Mucosa of stomach (tissue), 1 donor: ENCODE measurements around the gene UST.

ENCODE experiments used
- H3K27me3 ChIP-seq: one replicate; pipeline ENCODE4 v1.7.0; 2013; ENCODE audit warnings: mild to moderate bottlenecking, low read length; ENCODE audit not compliant: control insufficient read depth, insufficient read depth
- H3K36me3 ChIP-seq: one replicate; pipeline ENCODE4 v1.7.0; 2013; ENCODE audit warnings: low read length; ENCODE audit not compliant: control insufficient read depth, insufficient read depth
- H3K4me1 ChIP-seq: one replicate; pipeline ENCODE4 v1.7.0; 2013; ENCODE audit warnings: mild to moderate bottlenecking, low read length; ENCODE audit not compliant: control insufficient read depth, insufficient read depth
- H3K4me3 ChIP-seq: one replicate; pipeline ENCODE4 v1.7.0; 2013; ENCODE audit warnings: low read length
- H3K9ac ChIP-seq: one replicate; pipeline ENCODE4 v1.7.0; 2013; ENCODE audit warnings: mild to moderate bottlenecking, low read length, moderate library complexity
- H3K9me3 ChIP-seq: one replicate; pipeline ENCODE4 v1.7.0; 2013; ENCODE audit warnings: mild to moderate bottlenecking, low read length, moderate library complexity; ENCODE audit not compliant: control insufficient read depth
- donor health status: Pancreatic carcinoma.

The UST gene

DNA sequence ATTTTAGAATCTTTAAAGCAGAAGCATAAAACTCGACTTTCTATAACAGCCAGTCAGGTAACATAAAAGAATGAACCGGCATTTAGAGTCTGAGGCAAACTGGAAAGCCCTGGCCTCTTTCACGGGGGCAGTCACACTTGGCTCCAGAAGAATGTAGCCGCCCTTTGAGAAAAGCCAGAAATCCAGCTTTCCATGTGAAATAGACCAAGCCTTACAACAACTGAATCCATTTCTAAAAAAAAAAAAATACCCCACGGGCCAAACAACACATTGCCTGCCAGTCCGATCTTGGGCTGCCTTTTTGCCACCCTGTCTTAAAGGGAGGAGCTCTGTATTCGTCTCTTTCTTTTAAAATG, 317.8 kb downstream of the UST start:
- H3K9ac ChIP-seq: no peak overlapping the region
- H3K9me3 ChIP-seq: no peaks in the 10 kb centered on the region
- peaks cover 16% of the 10 kb centered on the region for H3K4me1 ChIP-seq
- no peaks in the 10 kb centered on the region for H3K27me3 ChIP-seq
- H3K4me3 ChIP-seq: no peak overlapping the region
- no peaks in the 10 kb centered on the region for H3K36me3 ChIP-seq

DNA sequence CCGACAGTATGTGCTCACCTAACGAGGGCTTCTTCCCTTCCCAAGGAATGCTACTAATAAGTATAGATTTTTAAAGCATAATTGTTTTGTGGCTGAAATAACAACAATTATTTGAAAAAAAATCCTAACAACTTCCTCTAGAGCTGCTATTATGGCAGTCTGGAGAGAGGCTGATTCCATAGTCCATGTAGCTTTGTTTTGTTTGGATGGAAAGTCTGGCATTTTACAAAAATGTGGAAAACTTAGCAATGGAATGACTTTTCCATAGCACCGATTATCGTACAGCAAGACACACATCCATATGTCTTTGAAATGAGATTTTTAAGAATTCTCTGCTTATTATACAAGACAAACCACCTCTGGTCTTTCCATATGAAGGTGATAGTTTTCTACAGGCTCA, 318.3 kb downstream of the UST start:
- Histone ChIP-seq H3K9me3 (no peaks in the 10 kb centered on the region), H3K36me3 (no peaks in the 10 kb centered on the region), H3K27me3 (no peaks in the 10 kb centered on the region), H3K9ac (no peak overlapping the region), H3K4me1 (peaks cover 16% of the 10 kb centered on the region), H3K4me3 (no peak overlapping the region)

DNA sequence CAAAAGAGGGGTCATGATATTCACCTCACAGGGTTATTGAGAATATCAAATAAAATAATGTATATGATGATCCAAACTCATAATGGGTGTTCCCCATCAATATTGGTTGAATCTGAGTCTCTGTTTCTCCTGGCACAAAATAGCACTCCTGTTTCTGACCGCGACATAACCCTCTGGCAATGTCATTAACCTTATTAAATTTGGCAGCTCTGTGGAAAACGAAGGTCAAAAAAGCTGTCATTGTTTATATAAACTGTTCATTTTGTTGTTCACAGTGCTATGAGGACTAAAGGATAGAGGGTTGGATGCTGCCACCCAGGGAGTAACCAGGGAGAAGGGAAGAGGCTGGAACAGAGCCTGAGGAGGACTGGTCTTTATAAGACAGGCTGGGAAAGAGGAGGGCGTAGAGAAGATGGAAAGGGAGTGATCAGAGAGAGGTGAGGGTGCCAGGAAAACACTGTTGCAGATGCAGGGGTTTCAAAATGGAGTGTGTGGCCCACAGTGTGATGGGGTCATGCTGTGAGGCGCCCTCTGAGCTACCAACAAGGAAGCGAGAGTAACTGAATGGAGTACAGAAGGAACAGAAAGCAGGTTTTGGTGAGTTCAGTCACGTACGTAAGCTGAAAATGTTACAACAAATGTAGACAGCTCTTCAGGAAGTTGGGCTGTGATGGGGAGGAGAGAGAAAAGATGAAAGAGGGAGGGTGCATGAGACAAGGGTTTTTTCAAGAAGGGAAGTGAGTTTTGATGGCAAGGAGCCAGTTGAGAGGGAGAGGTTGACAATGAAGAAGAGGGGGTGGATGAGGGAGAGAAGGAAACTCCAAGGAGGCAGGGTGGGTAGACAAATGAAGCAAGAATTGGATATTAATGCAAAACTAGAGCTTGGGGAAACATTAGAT, 319.1 kb downstream of the UST start:
- Histone ChIP-seq H3K4me1 (peaks cover 10% of the 10 kb centered on the region), H3K27me3 (no peaks in the 10 kb centered on the region), H3K9me3 (no peaks in the 10 kb centered on the region), H3K36me3 (no peaks in the 10 kb centered on the region), H3K4me3 (no peak overlapping the region), H3K9ac (no peak overlapping the region)

DNA sequence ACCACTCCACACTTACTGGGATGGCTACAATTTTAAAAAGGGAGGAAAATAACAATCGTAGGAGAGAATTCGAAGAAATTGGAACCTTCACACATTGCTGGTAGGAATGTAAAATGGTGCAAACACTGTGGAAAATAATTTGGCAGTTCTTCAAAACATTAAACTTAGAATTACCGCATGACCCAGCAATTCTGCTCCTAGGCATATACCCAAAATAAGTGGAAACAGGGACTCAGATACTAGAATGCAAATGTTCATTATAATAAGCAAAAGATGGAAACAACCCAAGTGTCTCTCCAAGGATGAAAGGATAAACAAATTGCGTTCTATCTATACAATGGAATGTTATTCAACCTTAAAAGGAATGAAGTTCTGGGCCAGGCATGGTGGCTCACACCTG, 325.2 kb downstream of the UST start:
- H3K4me1 ChIP-seq: no peaks in the 10 kb centered on the region
- H3K9me3 ChIP-seq: no peaks in the 10 kb centered on the region
- H3K36me3 ChIP-seq: no peaks in the 10 kb centered on the region
- no peak overlapping the region for H3K9ac ChIP-seq
- no peaks in the 10 kb centered on the region for H3K27me3 ChIP-seq
- H3K4me3 ChIP-seq: no peak overlapping the region

DNA sequence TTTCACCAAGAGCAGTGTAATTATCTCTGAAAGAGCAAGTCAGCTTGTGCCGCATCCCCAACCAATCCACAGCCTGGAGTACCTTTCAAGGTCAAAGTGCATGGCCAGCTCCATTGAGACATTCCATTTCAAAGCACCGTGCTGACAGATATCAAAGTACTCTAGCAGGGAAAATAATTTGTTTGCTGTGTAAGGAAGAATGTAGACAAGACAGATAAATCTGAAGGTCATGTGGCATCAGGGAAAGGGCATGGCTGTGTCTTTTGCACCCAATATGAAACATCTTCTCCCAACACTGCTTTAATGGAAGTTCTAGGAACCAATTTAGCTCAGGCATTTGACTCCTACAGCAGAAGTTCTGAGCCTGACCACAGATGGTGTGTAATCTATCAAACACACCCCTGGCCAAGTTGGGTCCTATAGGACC, 328.0 kb downstream of the UST start:
- Histone ChIP-seq H3K9me3 (no peaks in the 10 kb centered on the region), H3K9ac (no peak overlapping the region), H3K4me3 (no peak overlapping the region), H3K27me3 (no peaks in the 10 kb centered on the region), H3K36me3 (no peaks in the 10 kb centered on the region), H3K4me1 (peaks cover 2% of the 10 kb centered on the region)

DNA sequence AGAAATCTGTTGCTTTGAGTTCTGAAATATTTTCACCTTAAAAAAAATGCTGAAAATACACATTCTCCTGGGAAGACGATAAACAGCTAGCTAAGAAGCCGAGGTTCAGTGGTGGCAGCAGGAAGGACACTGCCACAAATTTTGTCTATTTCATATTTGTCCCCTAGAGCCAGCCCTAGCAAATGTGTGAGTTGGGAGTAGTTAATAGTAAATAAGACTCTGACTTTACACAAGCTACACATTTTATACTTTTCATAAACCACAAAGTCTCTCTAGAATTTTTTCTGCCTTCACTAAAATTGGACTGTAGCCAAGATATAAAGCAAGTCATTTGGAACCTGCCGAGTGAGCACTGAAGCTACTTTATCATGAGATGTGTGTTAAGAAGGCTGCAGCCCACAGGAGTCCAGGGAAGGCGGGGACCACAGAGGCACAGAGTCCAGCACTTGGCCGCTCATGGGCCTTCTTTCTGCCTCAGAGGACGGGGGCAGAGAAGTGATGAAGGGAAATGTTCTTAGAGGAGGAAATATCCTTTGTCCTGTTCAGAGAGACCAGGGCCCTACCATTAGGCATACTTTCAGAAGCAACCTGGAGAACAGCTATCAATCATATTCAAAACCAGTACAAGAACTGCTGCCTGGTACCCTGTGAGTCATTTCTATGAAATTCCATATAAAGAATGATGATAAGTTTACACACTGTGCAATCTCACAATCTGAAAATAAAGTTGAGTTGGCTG, 329.0 kb downstream of the UST start:
- no peak overlapping the region for H3K4me3 ChIP-seq
- H3K9ac ChIP-seq: no peak overlapping the region
- H3K4me1 ChIP-seq: peaks cover 7% of the 10 kb centered on the region
- no peaks in the 10 kb centered on the region for H3K9me3 ChIP-seq
- H3K27me3 ChIP-seq: no peaks in the 10 kb centered on the region
- H3K36me3 ChIP-seq: no peaks in the 10 kb centered on the region

DNA sequence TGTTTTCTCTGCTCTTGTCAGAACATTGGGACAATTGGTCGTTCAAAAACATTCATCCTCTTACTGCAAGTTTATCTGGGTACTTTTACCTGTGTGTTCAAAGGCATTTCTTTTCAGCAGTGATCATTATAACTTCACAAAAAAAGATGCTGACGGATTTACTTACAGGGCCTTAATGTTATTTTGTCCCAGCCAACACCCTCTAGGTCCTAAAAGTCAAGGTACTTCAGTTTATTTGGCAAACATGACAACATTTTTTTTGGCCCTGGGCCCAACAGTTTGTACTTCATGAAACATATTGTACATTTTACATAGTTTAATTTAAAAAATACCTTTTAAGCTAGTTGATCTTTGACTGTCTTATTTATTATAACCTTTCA, 329.5 kb downstream of the UST start:
- no peaks in the 10 kb centered on the region for H3K27me3 ChIP-seq
- H3K9me3 ChIP-seq: no peaks in the 10 kb centered on the region
- H3K36me3 ChIP-seq: no peaks in the 10 kb centered on the region
- H3K9ac ChIP-seq: no peak overlapping the region
- H3K4me1 ChIP-seq: peaks cover 7% of the 10 kb centered on the region
- no peak overlapping the region for H3K4me3 ChIP-seq

DNA sequence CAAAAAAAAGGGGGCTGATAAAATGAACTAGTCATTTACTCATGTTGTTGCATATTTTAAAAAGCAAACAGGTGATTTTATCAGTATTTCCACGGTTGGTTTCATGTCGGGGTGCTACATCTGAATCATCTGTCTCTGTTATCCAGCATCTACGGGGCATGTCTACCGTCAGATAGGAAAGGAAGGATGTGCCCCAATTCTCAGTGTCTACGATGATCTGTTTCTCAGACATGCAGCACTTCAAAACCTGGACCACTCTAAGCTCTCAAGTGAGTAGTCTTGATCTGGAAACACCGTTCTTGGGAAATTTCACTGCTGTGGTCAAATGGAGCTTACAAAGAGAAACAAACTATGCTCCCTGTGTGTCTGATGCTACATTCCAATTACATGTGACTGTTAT, 330.4 kb downstream of the UST start:
- Histone ChIP-seq H3K9me3 (no peaks in the 10 kb centered on the region), H3K4me3 (no peak overlapping the region), H3K9ac (no peak overlapping the region), H3K36me3 (no peaks in the 10 kb centered on the region), H3K4me1 (peaks cover 7% of the 10 kb centered on the region), H3K27me3 (no peaks in the 10 kb centered on the region)

DNA sequence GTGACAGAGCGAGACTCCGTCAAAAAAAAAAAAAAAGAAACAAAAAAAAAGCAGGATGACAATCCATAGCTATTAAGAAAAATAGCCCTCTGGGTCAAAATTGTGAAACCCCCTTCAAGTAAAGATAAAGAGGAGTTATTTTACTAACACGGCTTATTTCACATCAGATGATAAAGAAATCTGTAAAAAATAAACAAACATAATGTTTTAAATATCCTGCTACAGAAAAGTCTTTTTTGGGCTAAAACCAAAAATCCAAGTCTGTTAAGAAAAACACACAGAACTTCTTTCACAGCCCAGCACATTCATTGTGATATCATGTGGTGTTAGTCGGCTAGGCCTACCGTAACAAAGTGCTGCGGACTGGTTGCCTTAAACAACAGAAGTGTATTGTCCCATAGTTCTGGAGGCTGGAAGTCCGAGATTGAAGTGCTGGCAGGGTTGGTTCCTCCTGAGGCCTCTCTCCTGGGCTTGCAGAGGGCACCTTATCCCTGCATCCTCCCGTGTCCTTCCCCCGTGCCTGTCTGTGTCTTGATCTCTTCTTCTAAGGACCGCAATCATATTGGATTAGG, 331.5 kb downstream of the UST start:
- Histone ChIP-seq H3K9ac (no peak overlapping the region), H3K9me3 (no peaks in the 10 kb centered on the region), H3K36me3 (no peaks in the 10 kb centered on the region), H3K27me3 (no peaks in the 10 kb centered on the region), H3K4me3 (no peak overlapping the region), H3K4me1 (peaks cover 7% of the 10 kb centered on the region)

DNA sequence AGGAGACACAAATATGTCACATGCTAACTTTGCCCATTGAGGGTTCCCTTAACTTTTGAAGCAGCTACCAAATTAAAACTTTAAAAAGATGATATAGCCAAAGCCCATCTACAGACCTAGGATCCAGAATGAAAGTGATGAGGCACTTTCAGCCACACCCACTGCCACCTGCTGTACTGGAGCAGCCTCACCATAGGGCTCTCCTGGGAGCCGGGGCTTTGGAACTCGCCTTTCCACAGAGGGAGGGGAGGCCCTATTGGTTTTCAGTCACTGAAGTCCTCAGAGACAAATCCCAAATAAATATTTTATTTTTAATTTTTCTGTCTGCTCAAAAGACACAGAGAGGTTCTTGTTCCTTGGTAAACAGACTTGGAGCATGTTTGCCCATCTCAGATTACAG, 332.6 kb downstream of the UST start:
- H3K4me3 ChIP-seq: no peak overlapping the region
- no peak overlapping the region for H3K9ac ChIP-seq
- H3K36me3 ChIP-seq: no peaks in the 10 kb centered on the region
- no peaks in the 10 kb centered on the region for H3K27me3 ChIP-seq
- no peaks in the 10 kb centered on the region for H3K9me3 ChIP-seq
- H3K4me1 ChIP-seq: peaks cover 7% of the 10 kb centered on the region

DNA sequence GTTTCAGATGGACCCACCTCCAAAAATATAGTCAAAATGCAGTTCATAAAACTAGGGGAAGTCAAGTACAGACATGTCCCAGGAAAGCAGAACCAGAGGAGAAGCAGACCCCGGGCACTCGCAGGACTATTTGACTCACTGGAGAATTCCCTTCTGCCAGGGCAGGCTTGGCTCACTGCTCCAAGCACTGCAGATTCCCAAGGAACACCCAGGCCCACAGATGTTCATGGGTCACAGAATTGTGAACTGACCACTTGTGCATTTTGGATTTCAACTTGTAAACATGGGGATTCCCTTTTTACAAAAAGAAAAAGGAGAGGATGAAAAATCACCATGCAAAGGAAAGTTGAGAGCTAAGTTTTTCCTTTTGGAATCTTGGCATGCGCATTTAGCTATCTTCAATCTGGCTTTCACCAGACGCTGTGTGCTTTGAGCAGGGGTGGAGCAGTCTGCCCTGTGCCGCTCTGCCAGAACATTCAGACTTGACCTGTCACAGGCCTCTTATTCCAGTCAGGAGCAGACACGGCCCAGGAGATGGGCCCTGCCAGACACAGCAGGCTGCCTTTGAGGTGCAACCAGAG, 333.2 kb downstream of the UST start:
- no peak overlapping the region for H3K9ac ChIP-seq
- H3K9me3 ChIP-seq: no peaks in the 10 kb centered on the region
- no peak overlapping the region for H3K4me3 ChIP-seq
- H3K4me1 ChIP-seq: peaks cover 7% of the 10 kb centered on the region
- H3K36me3 ChIP-seq: no peaks in the 10 kb centered on the region
- H3K27me3 ChIP-seq: no peaks in the 10 kb centered on the region

DNA sequence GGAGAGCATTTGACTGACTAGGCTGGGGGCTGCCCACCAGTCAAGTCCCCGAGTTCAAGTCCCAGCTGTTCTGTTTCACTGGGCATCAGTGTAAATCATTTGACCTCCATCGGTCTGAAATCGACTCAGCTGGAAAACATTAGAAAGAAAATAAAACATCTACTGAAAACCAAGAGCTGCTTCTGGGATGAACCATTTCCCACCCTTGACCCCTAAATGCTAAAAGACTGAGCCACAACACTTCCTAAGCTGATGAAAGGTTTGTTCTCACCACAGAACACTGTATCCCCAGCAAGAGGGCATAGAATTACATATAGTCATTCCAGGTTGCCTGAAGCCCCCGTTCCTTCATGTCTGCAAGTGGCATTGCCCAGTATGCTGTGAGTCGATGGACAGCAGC, 333.7 kb downstream of the UST start:
- H3K4me1 ChIP-seq: peaks cover 7% of the 10 kb centered on the region
- no peak overlapping the region for H3K9ac ChIP-seq
- H3K9me3 ChIP-seq: no peaks in the 10 kb centered on the region
- no peaks in the 10 kb centered on the region for H3K27me3 ChIP-seq
- no peak overlapping the region for H3K4me3 ChIP-seq
- H3K36me3 ChIP-seq: no peaks in the 10 kb centered on the region
